Glutamatergic neuron (in vitro differentiated cells): ENCODE measurements around the gene ATP6V1B1. TPM values are rescaled to one million over a fixed set of nuclear protein-coding genes. Genes with fewer than 3 reads are reported as not detected.
A peak's percentile ranks its signal among the peaks of the same experiment; 100 is the strongest.

Source experiments
- DNase-seq: peaks from one replicate; pipeline ENCODE4 v3.0.0; 2022
- H3K27ac Mint-ChIP-seq: one replicate; pipeline ENCODE4 v1.8.0; 2020; ENCODE audit warnings: mild to moderate bottlenecking, mixed read lengths, inconsistent platforms; ENCODE audit not compliant: unreplicated experiment
- H3K27me3 Mint-ChIP-seq: one replicate; pipeline ENCODE4 v1.8.0; 2020; ENCODE audit warnings: mild to moderate bottlenecking, moderate library complexity, mixed read lengths, inconsistent platforms; ENCODE audit not compliant: unreplicated experiment
- H3K36me3 Mint-ChIP-seq: one replicate; pipeline ENCODE4 v1.8.0; 2020; ENCODE audit warnings: mild to moderate bottlenecking, mixed read lengths, inconsistent platforms; ENCODE audit not compliant: unreplicated experiment
- H3K4me1 Mint-ChIP-seq: one replicate; pipeline ENCODE4 v1.8.0; 2020; ENCODE audit warnings: mild to moderate bottlenecking, low read depth, mixed read lengths, inconsistent platforms; ENCODE audit not compliant: unreplicated experiment
- H3K4me3 Mint-ChIP-seq: one replicate; pipeline ENCODE4 v1.8.0; 2020; ENCODE audit warnings: mild to moderate bottlenecking, mixed read lengths, inconsistent platforms; ENCODE audit not compliant: unreplicated experiment
- H3K9me3 Mint-ChIP-seq: one replicate; pipeline ENCODE4 v1.8.0; 2020; ENCODE audit warnings: mild to moderate bottlenecking, moderate library complexity, mixed read lengths, inconsistent platforms; ENCODE audit not compliant: unreplicated experiment
- total RNA-seq: library from RNA; stranded (reverse); fragmentation: NEBNext Ultra II Directional; extraction: Animal tissue kit (Norgen Biotek cat#: 25700); gene quantifications from one replicate; pipeline ENCODE4 v1.2.1, GENCODE V29; 2021; ENCODE audit not compliant: unreplicated experiment
- TF ChIP-seq, protein P1 (sequence below): fragments of 200-600 bp; sonication (generic); IDR thresholded peaks from one replicate; pipeline ENCODE4 v1.5.0; 2021; ENCODE audit not compliant: partially characterized antibody, unreplicated experiment

The ATP6V1B1 gene
- total RNA-seq, 1 donor from 2014 or later: not detected

DNA sequence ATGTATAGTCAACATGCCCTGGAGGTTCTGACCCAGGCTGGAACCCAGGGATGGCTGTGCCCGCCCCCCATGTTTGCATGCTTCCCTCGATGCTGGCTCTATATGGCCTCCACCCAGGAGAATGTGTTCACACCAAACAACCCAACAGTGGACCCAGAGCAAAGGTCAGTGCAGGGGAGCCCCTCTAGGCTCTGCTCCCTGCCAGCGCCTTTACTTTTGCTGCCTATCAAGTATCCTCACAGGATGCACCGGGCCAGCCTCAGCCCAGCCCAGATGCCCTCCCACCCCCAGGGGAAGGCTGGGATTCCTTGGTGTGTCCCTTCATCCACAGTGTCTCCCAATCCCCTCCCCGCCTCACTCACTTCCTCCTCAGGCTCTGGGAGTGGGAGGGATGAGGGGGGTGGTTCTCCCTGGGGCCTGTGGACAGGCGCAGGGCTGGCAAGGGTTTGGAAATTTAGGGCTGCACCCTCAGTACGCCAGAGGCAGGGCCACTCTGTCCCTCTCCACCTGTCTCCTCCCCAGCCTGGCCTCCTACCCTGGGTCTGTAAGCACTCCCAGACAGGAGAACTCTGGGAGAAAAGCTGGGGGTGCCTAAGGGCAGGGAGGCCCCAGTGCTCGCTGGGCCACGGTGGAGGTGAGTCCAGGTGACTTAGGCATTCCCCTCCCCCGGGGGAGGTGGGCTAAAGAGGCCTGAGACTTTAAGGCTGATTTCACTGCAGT lies 2.3 kb downstream of the ATP6V1B1 start:
- TF ChIP-seq, protein P1, sequence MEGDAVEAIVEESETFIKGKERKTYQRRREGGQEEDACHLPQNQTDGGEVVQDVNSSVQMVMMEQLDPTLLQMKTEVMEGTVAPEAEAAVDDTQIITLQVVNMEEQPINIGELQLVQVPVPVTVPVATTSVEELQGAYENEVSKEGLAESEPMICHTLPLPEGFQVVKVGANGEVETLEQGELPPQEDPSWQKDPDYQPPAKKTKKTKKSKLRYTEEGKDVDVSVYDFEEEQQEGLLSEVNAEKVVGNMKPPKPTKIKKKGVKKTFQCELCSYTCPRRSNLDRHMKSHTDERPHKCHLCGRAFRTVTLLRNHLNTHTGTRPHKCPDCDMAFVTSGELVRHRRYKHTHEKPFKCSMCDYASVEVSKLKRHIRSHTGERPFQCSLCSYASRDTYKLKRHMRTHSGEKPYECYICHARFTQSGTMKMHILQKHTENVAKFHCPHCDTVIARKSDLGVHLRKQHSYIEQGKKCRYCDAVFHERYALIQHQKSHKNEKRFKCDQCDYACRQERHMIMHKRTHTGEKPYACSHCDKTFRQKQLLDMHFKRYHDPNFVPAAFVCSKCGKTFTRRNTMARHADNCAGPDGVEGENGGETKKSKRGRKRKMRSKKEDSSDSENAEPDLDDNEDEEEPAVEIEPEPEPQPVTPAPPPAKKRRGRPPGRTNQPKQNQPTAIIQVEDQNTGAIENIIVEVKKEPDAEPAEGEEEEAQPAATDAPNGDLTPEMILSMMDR: no peak

DNA sequence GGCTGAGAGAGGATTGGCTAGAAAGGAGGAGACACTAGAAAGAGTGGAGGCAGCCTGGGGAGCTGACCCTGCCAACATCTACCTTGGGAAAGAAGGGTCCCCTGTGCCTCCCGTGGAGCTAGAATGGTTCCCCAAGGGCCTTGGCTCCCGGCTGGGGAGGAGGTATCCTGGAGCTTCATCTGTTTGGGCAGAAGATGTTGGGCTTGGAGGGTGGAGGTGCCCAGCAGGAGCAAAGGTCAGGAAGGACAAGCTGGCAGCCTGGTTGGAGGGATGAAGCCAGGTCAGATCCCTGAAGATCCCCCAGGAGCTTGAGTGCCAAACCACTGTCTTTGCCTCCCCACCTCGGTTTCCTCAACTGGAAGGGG lies 2.9 kb downstream of the ATP6V1B1 start:
- no peak overlapping the region for H3K27ac Mint-ChIP-seq

More for the DNA sequence above, 2.3 kb downstream of the ATP6V1B1 start:
- H3K4me1 Mint-ChIP-seq: peaks cover 5% of the 10 kb centered on the region
- H3K4me3 Mint-ChIP-seq: peak overlapping the region; percentile 38
- H3K36me3 Mint-ChIP-seq: no peaks in the 10 kb centered on the region
- H3K9me3 Mint-ChIP-seq: peaks cover 3% of the 10 kb centered on the region
- no peak for DNase-seq
- H3K27ac Mint-ChIP-seq: no peak overlapping the region
- H3K27me3 Mint-ChIP-seq: peaks cover 12% of the 10 kb centered on the region

DNA sequence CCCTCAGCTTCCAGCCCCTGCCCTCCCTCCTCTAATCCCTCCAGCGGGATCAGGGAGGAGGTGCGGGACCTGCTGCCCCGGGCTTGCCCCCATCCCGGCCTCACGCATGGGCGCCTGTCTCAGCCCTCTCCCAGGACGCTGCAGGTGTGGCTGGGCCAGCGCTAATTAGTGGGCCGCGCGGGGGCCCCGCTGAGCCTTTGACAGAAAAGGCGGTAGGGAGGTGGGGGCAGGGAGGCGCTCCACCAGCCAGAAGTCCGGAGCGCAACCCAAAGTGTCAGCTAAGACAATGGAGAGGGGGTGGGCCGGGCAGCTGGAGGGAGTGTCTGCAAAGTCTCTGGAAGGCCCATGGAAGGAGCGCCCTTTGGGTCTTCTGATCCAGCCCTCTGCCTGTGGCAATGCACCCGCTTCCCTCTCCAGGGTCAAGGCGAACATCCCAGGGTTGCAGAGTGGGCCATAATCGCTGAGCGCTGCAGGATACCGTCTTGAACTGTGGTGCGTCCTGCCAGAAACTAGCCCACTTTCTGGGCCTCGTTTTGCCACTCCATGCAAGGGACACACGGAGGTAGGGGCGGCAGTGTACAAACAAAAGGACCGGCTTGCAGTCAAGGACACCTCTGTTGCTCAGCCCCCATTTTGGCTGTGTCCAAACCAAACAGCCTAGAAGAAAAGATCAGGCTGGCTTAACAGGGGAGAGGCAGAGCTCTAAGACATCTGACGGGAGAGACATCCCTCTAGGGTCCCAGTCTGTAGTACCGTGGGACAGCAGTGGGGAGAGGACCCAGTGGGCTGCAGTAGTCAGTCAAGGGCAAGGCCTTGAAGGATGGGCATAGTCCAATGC lies 3.5 kb downstream of the ATP6V1B1 start:
- no peak for DNase-seq
- no peaks in the 10 kb centered on the region for H3K36me3 Mint-ChIP-seq
- no peak overlapping the region for H3K4me3 Mint-ChIP-seq
- TF ChIP-seq, protein P1: no peak
- H3K9me3 Mint-ChIP-seq: peaks cover 3% of the 10 kb centered on the region
- H3K27me3 Mint-ChIP-seq: peaks cover 14% of the 10 kb centered on the region
- H3K27ac Mint-ChIP-seq: no peak overlapping the region
- H3K4me1 Mint-ChIP-seq: peaks cover 5% of the 10 kb centered on the region

More for the DNA sequence above, 2.9 kb downstream of the ATP6V1B1 start:
- Mint-ChIP-seq H3K4me1 (peaks cover 5% of the 10 kb centered on the region), H3K9me3 (peaks cover 3% of the 10 kb centered on the region), H3K36me3 (no peaks in the 10 kb centered on the region), H3K4me3 (peak overlapping the region; percentile 38), H3K27me3 (peaks cover 12% of the 10 kb centered on the region)
- DNase-seq: no peak
- TF ChIP-seq, protein P1: no peak

- DNase-seq: no peak
- TF ChIP-seq, protein P1: no peak
- Mint-ChIP-seq H3K27ac (no peak overlapping the region), H3K36me3 (no peaks in the 10 kb centered on the region), H3K4me3 (no peak overlapping the region), H3K4me1 (peaks cover 4% of the 10 kb centered on the region), H3K27me3 (peaks cover 14% of the 10 kb centered on the region), H3K9me3 (peaks cover 3% of the 10 kb centered on the region)
Measured at GRCh38 chr2:70939839-70940580, 4.3 kb downstream of the ATP6V1B1 start.
